ENCODE measurements around the gene VIPR2.

Gene VIPR2

GRCh38 chr7:159120540-159120919 is 24.1 kb downstream of the VIPR2 start:
- ChIA-PET CTCF (interaction anchor here (0.9 kb wide), 1 partner anchor 33 kb away, joined by 3 read pairs; no protein-coding TSS in a partner anchor), POLR2A (no interaction called here)
- Histone ChIP-seq H3K9me3 (ENCODE audit: control extremely low read depth in 1 of 5, control insufficient read depth in 4 of 5, insufficient read depth in 2 of 5, low read depth in 1 of 5, low read length in 4 of 5) (no peaks in the 10 kb centered on the region), H3K4me1 (ENCODE audit: control extremely low read depth in 1 of 4, control insufficient read depth in 4 of 4, insufficient read depth in 4 of 4, low read length in 3 of 4) (no peaks in the 10 kb centered on the region), H3K27ac (ENCODE audit: insufficient read depth in 1 of 2, low read depth in 1 of 2, low read length in 2 of 2, poor library complexity in 1 of 2, severe bottlenecking in 2 of 2) (no peak overlapping the region), H3K27me3 (replicated peaks in 2 of 5; ENCODE audit: control insufficient read depth in 4 of 5, insufficient read depth in 5 of 5, low read length in 4 of 5) (peaks cover 0 to 37% (median 8%) of the 10 kb centered on the region in 5 experiments), H3K4me3 (ENCODE audit: control insufficient read depth in 1 of 7, extremely low read depth in 1 of 7, insufficient read depth in 4 of 7, low read depth in 2 of 7, low read length in 6 of 7) (no peak overlapping the region), H3K36me3 (ENCODE audit: control insufficient read depth in 4 of 4, insufficient read depth in 4 of 4, low read length in 3 of 4) (no peaks in the 10 kb centered on the region)
- 97% methylated on average over 6 of the region's 7 CpGs for WGBS (ENCODE audit: insufficient coverage)
- DNase-seq: no peak

DNA sequence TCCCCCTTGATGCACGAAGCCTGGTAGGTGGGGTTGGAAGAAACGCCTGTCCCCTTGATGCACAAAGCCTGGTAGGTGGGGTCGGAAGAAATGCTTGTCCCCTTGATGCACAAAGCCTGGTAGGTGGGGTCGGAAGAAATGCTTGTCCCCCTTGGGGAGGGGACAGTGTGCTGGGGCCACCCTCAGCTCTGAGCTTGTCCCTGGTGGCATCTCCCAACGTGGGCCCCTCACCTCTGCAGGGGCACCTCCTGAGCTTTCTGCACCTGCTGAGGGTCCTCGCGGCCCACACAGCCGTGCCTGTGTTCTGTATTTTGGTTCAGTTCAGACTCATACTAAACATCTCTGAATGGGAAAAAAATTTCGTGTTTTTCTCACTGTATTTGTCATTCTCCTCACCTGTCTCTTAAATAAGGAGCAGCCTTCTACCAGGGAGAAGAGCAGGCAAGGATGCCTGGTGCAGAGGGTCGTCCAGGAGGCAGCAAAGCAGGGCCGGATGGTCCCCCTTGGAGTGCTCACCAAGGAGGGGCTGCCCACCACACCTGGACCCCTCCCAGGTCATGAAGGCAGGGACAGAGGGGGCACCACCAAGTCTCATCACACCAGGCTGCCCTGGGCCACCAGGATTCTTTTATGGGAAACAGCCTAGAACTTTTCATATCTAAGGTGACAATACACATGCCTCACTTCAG is 24.7 kb downstream of the VIPR2 start:
- WGBS (ENCODE audit: insufficient coverage): 88% methylated on average over 8 of the region's 11 CpGs
- ChIA-PET CTCF (no interaction called here), POLR2A (no interaction called here)
- no peaks in the 10 kb centered on the region for H3K36me3 ChIP-seq (ENCODE audit: control insufficient read depth in 4 of 4, insufficient read depth in 4 of 4, low read length in 3 of 4)
- peaks cover 0 to 36% (median 14%) of the 10 kb centered on the region in 5 experiments for H3K27me3 ChIP-seq (replicated peaks in 2 of 5; ENCODE audit: control insufficient read depth in 4 of 5, insufficient read depth in 5 of 5, low read length in 4 of 5)
- no peak overlapping the region for H3K27ac ChIP-seq (ENCODE audit: insufficient read depth in 1 of 2, low read depth in 1 of 2, low read length in 2 of 2, poor library complexity in 1 of 2, severe bottlenecking in 2 of 2)
- no peaks in the 10 kb centered on the region for H3K9me3 ChIP-seq (ENCODE audit: control extremely low read depth in 1 of 5, control insufficient read depth in 4 of 5, insufficient read depth in 2 of 5, low read depth in 1 of 5, low read length in 4 of 5)
- no peak for DNase-seq
- H3K4me1 ChIP-seq (ENCODE audit: control extremely low read depth in 1 of 4, control insufficient read depth in 4 of 4, insufficient read depth in 4 of 4, low read length in 3 of 4): no peaks in the 10 kb centered on the region
- no peak overlapping the region for H3K4me3 ChIP-seq (ENCODE audit: control insufficient read depth in 1 of 7, extremely low read depth in 1 of 7, insufficient read depth in 4 of 7, low read depth in 2 of 7, low read length in 6 of 7)

GRCh38 chr7:159119026-159119741 is 25.5 kb downstream of the VIPR2 start:
- CTCF ChIA-PET: no interaction called here
- no peak for DNase-seq

DNA sequence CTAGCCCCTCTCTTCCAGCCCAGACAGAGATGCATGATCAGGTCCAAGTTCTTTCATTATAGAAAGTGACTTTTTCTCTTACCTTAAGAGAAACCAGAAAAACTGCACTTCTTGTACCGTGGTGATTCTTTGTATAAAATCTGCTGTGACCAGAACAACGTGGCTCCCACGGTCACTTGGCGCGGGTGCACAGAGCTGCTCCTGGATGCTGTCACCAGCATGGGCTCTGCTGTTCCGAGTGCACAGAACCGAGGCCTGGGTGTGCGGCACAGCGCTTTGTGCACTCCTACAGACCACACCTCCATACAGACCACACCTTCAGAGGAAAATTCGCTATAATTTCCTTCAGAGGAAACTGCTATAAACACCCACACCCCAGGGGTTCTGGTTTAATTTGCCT is 26.0 kb downstream of the VIPR2 start:
- Histone ChIP-seq H3K36me3 (ENCODE audit: control insufficient read depth in 4 of 4, insufficient read depth in 4 of 4, low read length in 3 of 4) (no peaks in the 10 kb centered on the region), H3K4me3 (ENCODE audit: control insufficient read depth in 1 of 7, extremely low read depth in 1 of 7, insufficient read depth in 4 of 7, low read depth in 2 of 7, low read length in 6 of 7) (no peak overlapping the region), H3K27me3 (replicated peaks in 2 of 5; ENCODE audit: control insufficient read depth in 4 of 5, insufficient read depth in 5 of 5, low read length in 4 of 5) (peaks cover 0 to 48% (median 20%) of the 10 kb centered on the region in 5 experiments), H3K27ac (ENCODE audit: insufficient read depth in 1 of 2, low read depth in 1 of 2, low read length in 2 of 2, poor library complexity in 1 of 2, severe bottlenecking in 2 of 2) (no peak overlapping the region), H3K4me1 (ENCODE audit: control extremely low read depth in 1 of 4, control insufficient read depth in 4 of 4, insufficient read depth in 4 of 4, low read length in 3 of 4) (no peaks in the 10 kb centered on the region), H3K9me3 (ENCODE audit: control extremely low read depth in 1 of 5, control insufficient read depth in 4 of 5, insufficient read depth in 2 of 5, low read depth in 1 of 5, low read length in 4 of 5) (no peaks in the 10 kb centered on the region)
- WGBS (ENCODE audit: insufficient coverage): 100% methylated on average over 8 of the region's 10 CpGs
- DNase-seq: no peak
- CTCF ChIA-PET: interaction anchor here (0.6 kb wide), 1 partner anchor 62 kb away, joined by 3 read pairs; no protein-coding TSS in a partner anchor
- POLR2A ChIA-PET: no interaction called here

More at GRCh38 chr7:159119026-159119741, 25.5 kb downstream of the VIPR2 start:
- Histone ChIP-seq H3K36me3 (ENCODE audit: control insufficient read depth in 4 of 4, insufficient read depth in 4 of 4, low read length in 3 of 4) (no peaks in the 10 kb centered on the region), H3K27me3 (replicated peaks in 2 of 5; ENCODE audit: control insufficient read depth in 4 of 5, insufficient read depth in 5 of 5, low read length in 4 of 5) (peaks cover 0 to 44% (median 18%) of the 10 kb centered on the region in 5 experiments), H3K4me1 (ENCODE audit: control extremely low read depth in 1 of 4, control insufficient read depth in 4 of 4, insufficient read depth in 4 of 4, low read length in 3 of 4) (no peaks in the 10 kb centered on the region), H3K9me3 (ENCODE audit: control extremely low read depth in 1 of 5, control insufficient read depth in 4 of 5, insufficient read depth in 2 of 5, low read depth in 1 of 5, low read length in 4 of 5) (no peaks in the 10 kb centered on the region), H3K27ac (ENCODE audit: insufficient read depth in 1 of 2, low read depth in 1 of 2, low read length in 2 of 2, poor library complexity in 1 of 2, severe bottlenecking in 2 of 2) (no peak overlapping the region), H3K4me3 (ENCODE audit: control insufficient read depth in 1 of 7, extremely low read depth in 1 of 7, insufficient read depth in 4 of 7, low read depth in 2 of 7, low read length in 6 of 7) (no peak overlapping the region)
- POLR2A ChIA-PET: no interaction called here
- WGBS (ENCODE audit: insufficient coverage): 92% methylated on average over 18 of the region's 19 CpGs

DNA sequence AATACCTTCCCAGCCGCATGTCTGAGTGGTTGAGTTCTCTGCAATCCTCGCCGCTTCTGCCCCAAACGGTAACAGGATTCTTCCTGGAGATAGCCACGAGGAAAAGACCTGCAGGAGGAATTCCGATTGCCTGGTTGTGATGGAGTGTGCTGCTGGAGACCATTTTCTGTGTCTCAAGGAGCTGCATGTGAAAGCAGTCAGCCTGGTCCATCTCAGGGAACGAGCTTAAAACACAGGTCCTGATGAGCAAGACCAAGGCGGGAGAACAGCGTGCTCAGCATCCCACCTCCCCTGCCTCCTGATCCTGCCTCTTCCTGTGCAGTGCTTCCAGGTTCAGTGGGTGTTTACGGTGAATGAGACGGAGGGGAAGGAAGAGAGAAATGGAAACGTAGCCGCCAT is 26.5 kb downstream of the VIPR2 start:
- ChIA-PET CTCF (interaction anchor here (0.6 kb wide), 1 partner anchor 61 kb away, joined by 3 read pairs; no protein-coding TSS in a partner anchor), POLR2A (no interaction called here)
- 62% methylated on average over 6 of the region's 13 CpGs for WGBS (ENCODE audit: insufficient coverage)
- H3K36me3 ChIP-seq (ENCODE audit: control insufficient read depth in 4 of 4, insufficient read depth in 4 of 4, low read length in 3 of 4): no peaks in the 10 kb centered on the region
- no peaks in the 10 kb centered on the region for H3K4me1 ChIP-seq (ENCODE audit: control extremely low read depth in 1 of 4, control insufficient read depth in 4 of 4, insufficient read depth in 4 of 4, low read length in 3 of 4)
- no peak overlapping the region for H3K27ac ChIP-seq (ENCODE audit: insufficient read depth in 1 of 2, low read depth in 1 of 2, low read length in 2 of 2, poor library complexity in 1 of 2, severe bottlenecking in 2 of 2)
- H3K4me3 ChIP-seq (ENCODE audit: control insufficient read depth in 1 of 7, extremely low read depth in 1 of 7, insufficient read depth in 4 of 7, low read depth in 2 of 7, low read length in 6 of 7): no peak overlapping the region
- no peaks in the 10 kb centered on the region for H3K9me3 ChIP-seq (ENCODE audit: control extremely low read depth in 1 of 5, control insufficient read depth in 4 of 5, insufficient read depth in 2 of 5, low read depth in 1 of 5, low read length in 4 of 5)
- H3K27me3 ChIP-seq (replicated peaks in 2 of 5; ENCODE audit: control insufficient read depth in 4 of 5, insufficient read depth in 5 of 5, low read length in 4 of 5): peaks cover 0 to 53% (median 22%) of the 10 kb centered on the region in 5 experiments
- DNase-seq: no peak

- no peaks in the 10 kb centered on the region for H3K36me3 ChIP-seq (ENCODE audit: control insufficient read depth in 4 of 4, insufficient read depth in 4 of 4, low read length in 3 of 4)
- H3K4me1 ChIP-seq (ENCODE audit: control extremely low read depth in 1 of 4, control insufficient read depth in 4 of 4, insufficient read depth in 4 of 4, low read length in 3 of 4): peaks cover 0 to under 1% (median 0%) of the 10 kb centered on the region in 4 experiments
- WGBS (ENCODE audit: insufficient coverage): 71% methylated on average over 14 of the region's 17 CpGs
- H3K27ac ChIP-seq (ENCODE audit: insufficient read depth in 1 of 2, low read depth in 1 of 2, low read length in 2 of 2, poor library complexity in 1 of 2, severe bottlenecking in 2 of 2): no peak overlapping the region
- no peaks in the 10 kb centered on the region for H3K9me3 ChIP-seq (ENCODE audit: control extremely low read depth in 1 of 5, control insufficient read depth in 4 of 5, insufficient read depth in 2 of 5, low read depth in 1 of 5, low read length in 4 of 5)
- no peak for DNase-seq
- H3K4me3 ChIP-seq (ENCODE audit: control insufficient read depth in 1 of 7, extremely low read depth in 1 of 7, insufficient read depth in 4 of 7, low read depth in 2 of 7, low read length in 6 of 7): no peak overlapping the region
- peaks cover 0 to 59% (median 25%) of the 10 kb centered on the region in 5 experiments for H3K27me3 ChIP-seq (replicated peaks in 2 of 5; ENCODE audit: control insufficient read depth in 4 of 5, insufficient read depth in 5 of 5, low read length in 4 of 5)
- ChIA-PET POLR2A (no interaction called here), CTCF (interaction anchor here (0.6 kb wide), 1 partner anchor 61 kb away, joined by 3 read pairs; no protein-coding TSS in a partner anchor)
These were observed 27.1 kb downstream of the VIPR2 start for GRCh38 chr7:159117366-159118196.
